Measurements from ENCODE around the gene SHISA4.
"Not testable (repeated sequence)": the region's sequence is repeated elsewhere in the genome, so short reads cannot be mapped to it uniquely, and the experiment has no call there.

SHISA4 gene

DNA sequence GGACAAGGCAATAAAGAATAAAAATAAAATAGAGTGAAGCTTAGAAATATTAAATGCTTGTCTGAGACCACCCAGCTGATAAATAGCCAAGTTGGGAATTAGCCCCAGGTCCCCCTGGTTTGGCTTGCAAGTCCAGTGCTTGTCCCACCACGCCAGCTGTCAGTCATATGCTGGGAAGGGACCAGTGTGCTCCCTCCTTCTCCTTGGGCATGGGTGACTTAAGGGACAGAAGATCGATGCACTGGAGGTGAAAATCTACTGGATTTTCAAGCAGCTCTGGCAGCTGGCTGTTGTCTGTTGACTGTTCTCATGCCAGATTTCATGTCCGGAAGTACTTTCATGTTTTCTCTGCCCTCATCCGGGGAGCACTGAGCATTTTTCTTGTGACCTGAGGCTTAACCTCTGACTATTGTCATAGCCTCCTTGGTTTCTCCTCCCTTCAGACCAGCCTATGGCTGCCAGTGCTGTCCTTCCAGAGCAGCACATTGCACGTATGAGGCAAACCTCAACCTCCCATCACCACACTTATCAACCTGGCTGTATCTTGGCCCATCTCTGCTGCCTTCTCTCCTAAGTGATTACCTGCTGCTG lies 45.2 kb downstream of the SHISA4 start:
- DNase-seq: no peak

DNA sequence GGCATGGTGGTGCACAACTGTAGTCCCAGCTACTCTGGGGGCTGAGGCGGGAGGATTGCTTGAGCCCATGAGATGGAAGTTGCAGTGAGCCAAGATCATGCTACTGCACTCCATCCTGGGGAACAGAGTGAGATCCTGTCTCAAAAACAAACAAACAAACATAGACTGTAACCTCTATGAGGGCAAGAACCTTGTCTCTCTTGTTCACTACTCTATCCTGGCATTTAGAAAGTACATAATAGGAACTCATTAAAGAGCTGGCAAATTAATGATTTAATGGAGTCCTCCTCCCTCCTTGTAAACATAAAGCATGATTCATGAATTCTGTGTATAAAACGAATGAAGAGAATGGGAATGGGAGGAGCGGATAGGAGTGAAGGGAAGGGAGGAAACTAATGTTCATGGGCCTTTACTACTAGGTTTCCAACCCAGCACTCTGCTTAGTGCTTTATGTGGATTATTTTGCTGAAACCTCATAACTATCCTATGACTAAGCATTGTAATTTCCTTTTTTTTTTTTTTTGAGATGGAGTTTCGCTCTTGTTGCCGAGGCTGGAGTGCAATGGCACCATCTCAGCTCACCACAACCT lies 49.0 kb downstream of the SHISA4 start:
- DNase-seq: no peak

DNA sequence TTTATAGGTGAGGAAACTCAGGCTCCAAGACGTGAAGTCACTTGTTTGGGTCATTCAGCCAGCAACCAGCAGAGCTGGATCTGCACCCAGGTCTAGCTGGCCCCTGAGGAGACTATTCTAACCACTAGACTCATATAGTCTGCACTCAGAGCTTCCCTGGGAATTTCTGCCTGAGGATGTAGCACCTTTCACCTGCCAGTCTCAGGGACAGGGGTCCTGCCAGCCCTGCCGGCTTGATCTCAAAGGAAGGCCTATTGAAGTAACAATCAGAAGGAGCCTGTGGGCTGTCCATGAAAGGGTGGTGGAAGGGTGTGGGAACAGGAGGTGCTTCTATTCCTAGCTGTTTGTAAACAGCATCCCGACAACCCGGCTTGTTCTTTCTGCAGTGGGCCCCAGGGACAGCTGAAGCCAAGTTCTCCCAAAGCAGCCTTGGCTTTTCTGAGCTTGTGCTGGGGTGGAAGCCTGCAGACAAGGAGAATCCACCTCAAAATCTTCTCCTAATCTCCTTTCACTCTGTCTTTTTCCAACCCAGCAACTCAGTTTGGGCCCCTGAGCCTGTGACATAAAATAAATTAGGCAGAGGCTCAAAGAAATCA lies 49.8 kb downstream of the SHISA4 start:
- no peak for DNase-seq

DNA sequence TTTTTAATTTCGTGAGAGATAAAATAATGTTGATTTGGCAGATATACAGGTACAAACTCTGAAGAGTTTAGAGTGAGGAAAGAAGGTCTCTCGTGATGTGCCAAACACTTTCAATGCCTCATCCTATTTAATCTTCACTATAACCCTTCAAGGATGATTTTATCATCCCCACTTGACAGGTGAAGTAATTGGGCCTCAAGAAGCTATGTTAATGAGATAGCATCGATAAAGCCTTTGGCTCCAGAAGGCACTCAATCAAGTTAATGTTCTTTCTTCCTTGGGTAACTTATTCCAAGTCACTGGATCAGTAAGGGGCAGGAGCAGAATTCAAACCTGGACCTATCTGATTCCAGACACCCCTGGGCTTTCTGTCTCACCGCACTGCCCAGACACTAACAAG lies 50.5 kb downstream of the SHISA4 start:
- no peak for DNase-seq

DNA sequence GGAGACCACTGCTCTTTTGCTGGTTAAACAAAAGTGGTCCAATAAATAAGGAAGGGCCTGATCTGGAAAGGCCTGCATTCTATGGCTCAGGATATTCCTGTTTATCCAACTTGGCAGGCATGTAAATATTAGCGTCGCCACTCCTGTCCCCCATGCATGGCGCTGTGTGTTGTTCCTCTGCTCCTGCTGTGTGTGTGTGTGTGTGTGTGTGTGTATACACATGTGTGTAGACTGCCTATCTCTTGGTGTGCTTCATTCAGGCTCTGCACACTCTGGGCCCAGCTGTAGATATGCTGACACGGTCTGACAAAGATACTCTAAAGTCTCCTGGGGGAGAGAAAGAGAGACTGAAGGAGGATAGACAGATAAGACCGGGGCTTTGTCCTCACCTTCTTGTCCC lies 50.9 kb downstream of the SHISA4 start:
- DNase-seq: no peak

DNA sequence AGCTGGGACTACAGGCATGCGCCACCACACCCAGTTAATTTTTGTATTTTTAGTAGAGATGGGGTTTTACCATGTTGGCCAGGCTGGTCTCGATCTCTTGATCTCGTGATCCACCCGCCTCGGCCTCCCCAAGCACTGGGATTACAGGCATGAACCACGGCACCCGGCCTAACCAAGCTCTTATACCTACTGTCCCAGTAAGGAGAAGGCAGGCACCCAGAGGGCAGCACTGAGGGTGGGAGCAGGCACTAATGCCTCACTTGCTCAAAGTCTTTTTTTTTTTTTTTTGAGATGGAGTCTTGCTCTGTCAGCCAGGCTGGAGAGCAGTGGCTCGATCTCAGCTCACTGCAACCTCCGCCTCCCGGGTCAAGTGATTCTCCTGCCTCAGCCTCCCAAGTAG lies 51.6 kb downstream of the SHISA4 start:
- DNase-seq: not testable (repeated sequence)

DNA sequence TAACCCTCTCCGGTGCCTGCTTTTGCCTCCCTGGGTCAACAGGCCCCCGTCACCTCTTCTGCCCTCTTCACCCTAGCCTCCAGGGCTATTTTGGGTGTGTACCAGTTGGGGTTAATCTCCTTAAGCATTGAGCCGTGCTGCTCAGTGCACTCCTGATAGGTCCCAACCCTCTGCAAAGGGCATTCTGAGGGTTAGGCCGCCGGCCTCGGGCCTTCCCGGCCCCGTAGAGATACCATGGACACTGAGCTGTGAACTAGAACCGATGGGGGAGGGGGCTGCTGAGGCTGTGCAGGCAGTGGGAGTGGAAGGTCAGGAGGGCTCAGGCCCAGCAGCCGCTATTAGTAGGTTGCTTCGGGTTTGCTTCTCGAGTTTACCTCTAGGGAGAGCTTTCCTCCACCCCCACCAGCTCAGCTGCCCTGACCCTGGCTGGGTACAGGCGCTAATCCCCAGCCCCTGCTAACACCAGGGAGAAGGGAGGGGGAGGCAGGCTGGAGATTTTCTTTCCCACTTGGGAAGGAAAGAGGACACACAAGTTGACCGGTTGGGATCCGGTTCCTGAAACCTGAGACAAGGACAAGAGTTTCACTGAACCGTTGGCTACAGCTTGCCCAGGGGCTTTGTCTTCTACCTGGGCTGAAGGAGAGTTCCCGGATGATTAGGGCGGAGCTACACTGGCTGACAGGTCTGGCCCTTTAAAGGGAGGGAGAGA lies 52.9 kb downstream of the SHISA4 start:
- no peak for DNase-seq

DNA sequence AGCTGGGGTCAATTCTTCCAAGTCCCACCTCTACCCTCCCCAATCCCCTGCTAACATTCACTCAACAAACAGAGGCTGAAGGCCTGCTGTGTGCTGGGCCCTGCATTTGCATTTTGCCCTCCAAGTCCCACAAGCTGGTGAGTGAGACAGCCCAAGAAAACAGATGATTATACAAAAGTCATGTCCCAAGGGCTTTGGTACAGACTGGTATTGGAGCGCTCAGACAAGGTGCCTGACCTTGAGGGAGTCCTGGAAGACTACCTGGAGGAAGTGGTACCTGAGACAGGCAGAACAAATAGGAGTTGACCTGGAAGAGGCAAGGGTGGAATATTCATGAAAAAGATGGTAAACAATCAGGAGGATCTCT lies 53.4 kb downstream of the SHISA4 start:
- no peak for DNase-seq

Data from midbrain (tissue), 1 donor.